PC-9 (cell line): Measurements from ENCODE around the gene SGSM1. TPM values are rescaled to one million over a fixed set of nuclear protein-coding genes. Genes with fewer than 3 reads are reported as not detected.

Experiments
- BruUV-seq: library from RNA; stranded (reverse); fragments of 400-500 nt; replicated peaks from 2 replicates; lab custom pipeline; 2021; lab: Mats Ljungman, UMichigan
- CTCF ChIA-PET: fragments of 300-600 bp; sonication (Branson Sonifier 250); formaldehyde crosslinking; loops from one replicate; lab custom pipeline; 2022; ENCODE audit warnings: antibody characterized with exemption; lab: Charles Lee
- POLR2A ChIA-PET: fragments of 300-600 bp; sonication (Branson Sonifier 250); formaldehyde crosslinking; loops from one replicate; lab custom pipeline; 2022; ENCODE audit warnings: antibody characterized with exemption; ENCODE audit not compliant: unreplicated experiment; lab: Charles Lee
- DNase-seq, 2 experiments: peaks; one replicate each; pipeline versions ENCODE4 v3.0.0 to v3.0.0-alpha.2; 2015 to 2022; ENCODE audit warnings: mixed read lengths in 1 of 2
- H2AFZ ChIP-seq: fragments of 200-600 bp; sonication (generic); 2 replicates; pipeline ENCODE4 v1.8.1; 2017; ENCODE audit warnings: antibody characterized with exemption
- H3F3A ChIP-seq: fragments of 200-600 bp; sonication (generic); 2 replicates; pipeline ENCODE4 v1.8.1; 2017; ENCODE audit warnings: antibody characterized with exemption, mild to moderate bottlenecking, low read depth; ENCODE audit not compliant: insufficient read depth
- H3K27ac ChIP-seq: fragments of 200-600 bp; sonication (generic); 2 replicates; pipeline ENCODE4 v1.6.1; 2016; ENCODE audit warnings: mixed run types
- H3K27me3 ChIP-seq: fragments of 200-600 bp; sonication (generic); 2 replicates; pipeline ENCODE4 v1.6.1; 2016; ENCODE audit warnings: low read depth, mixed run types; ENCODE audit not compliant: insufficient read depth
- H3K36me3 ChIP-seq: fragments of 200-600 bp; sonication (generic); 2 replicates; pipeline ENCODE4 v1.6.1; 2016; ENCODE audit warnings: low read depth, mixed run types
- H3K4me1 ChIP-seq: fragments of 200-600 bp; sonication (generic); replicated peaks from 2 replicates; pipeline ENCODE4 v1.6.1; 2016; ENCODE audit warnings: mixed run types; ENCODE audit not compliant: insufficient read depth
- H3K4me2 ChIP-seq: fragments of 200-600 bp; sonication (generic); 2 replicates; pipeline ENCODE4 v1.6.1; 2017; ENCODE audit warnings: mixed run types
- H3K4me3 ChIP-seq: fragments of 200-600 bp; sonication (generic); 2 replicates; pipeline ENCODE4 v1.6.1; 2016; ENCODE audit warnings: mixed run types
- H3K79me2 ChIP-seq: fragments of 200-600 bp; sonication (generic); 2 replicates; pipeline ENCODE4 v1.6.1; 2017; ENCODE audit warnings: low read depth, mixed run types
- H3K9me2 ChIP-seq: fragments of 200-600 bp; sonication (generic); 2 replicates; pipeline ENCODE4 v1.8.1; 2017; ENCODE audit warnings: mild to moderate bottlenecking; ENCODE audit not compliant: insufficient read depth
- H3K9me3 ChIP-seq: fragments of 200-600 bp; sonication (generic); 2 replicates; pipeline ENCODE4 v1.8.1; 2016; ENCODE audit warnings: low read depth; ENCODE audit not compliant: insufficient read depth
- H4K20me1 ChIP-seq: fragments of 200-600 bp; sonication (generic); 2 replicates; pipeline ENCODE4 v1.8.1; 2017; ENCODE audit not compliant: insufficient read depth
- CTCF ChIP-seq: fragments of 200-600 bp; sonication (generic); conservative IDR thresholded peaks from 2 replicates; pipeline ENCODE4 v1.6.1; 2017; ENCODE audit warnings: mixed run types, antibody characterized with exemption, mild to moderate bottlenecking, moderate library complexity
- EZH2 ChIP-seq: fragments of 200-600 bp; sonication (generic); IDR thresholded peaks from 2 replicates; pipeline ENCODE4 v1.8.0; 2017; ENCODE audit warnings: antibody characterized with exemption, low read depth
- intact Hi-C: fragments of 100-400 bp; cut with micrococcal nuclease; formaldehyde crosslinking; loops from one replicate; pipeline ENCODE4 v1.10.0; 2022; ENCODE audit not compliant: unreplicated experiment
- total RNA-seq: library from RNA; stranded (reverse); gene quantifications from 2 replicates; pipeline ENCODE4 v1.2.3, GENCODE V29; 2021

Gene SGSM1
- total RNA-seq, 1 experiment from 2014 or later: 0.48 TPM

GRCh38 chr22:24789516-24789915 is 16.5 kb upstream of the SGSM1 start:
- Histone ChIP-seq H3K27me3 (no peaks in the 10 kb centered on the region), H3K79me2 (no peaks in the 10 kb centered on the region), H3K4me3 (no peak overlapping the region), H3K36me3 (no peaks in the 10 kb centered on the region), H3K4me2 (no peak overlapping the region), H3K9me2 (no peaks in the 10 kb centered on the region), H3K4me1 (no peaks in the 10 kb centered on the region), H2AFZ (no peak overlapping the region), H3K9me3 (no peaks in the 10 kb centered on the region), H4K20me1 (no peaks in the 10 kb centered on the region), H3K27ac (no peak overlapping the region), H3F3A (no peaks in the 10 kb centered on the region)
- POLR2A ChIA-PET: no interaction called here
- TF ChIP-seq EZH2 (no peak), CTCF (no peak)
- DNase-seq: no peak
- intact Hi-C loops: no loop called here
- CTCF ChIA-PET: interaction anchor here (0.7 kb wide), 1 partner anchor 1543 kb away, joined by 3 read pairs; no protein-coding TSS in a partner anchor
- BruUV-seq: no TSS peak

- Histone ChIP-seq H4K20me1 (no peaks in the 10 kb centered on the region), H3K4me2 (no peak overlapping the region), H3K9me3 (no peaks in the 10 kb centered on the region), H3F3A (no peaks in the 10 kb centered on the region), H2AFZ (no peak overlapping the region), H3K27ac (no peak overlapping the region), H3K4me1 (no peaks in the 10 kb centered on the region), H3K79me2 (no peaks in the 10 kb centered on the region), H3K36me3 (no peaks in the 10 kb centered on the region), H3K27me3 (no peaks in the 10 kb centered on the region), H3K4me3 (no peak overlapping the region), H3K9me2 (no peaks in the 10 kb centered on the region)
- TF ChIP-seq EZH2 (no peak), CTCF (no peak)
- ChIA-PET POLR2A (no interaction called here), CTCF (no interaction called here)
- BruUV-seq: no TSS peak
- no peak for DNase-seq
- intact Hi-C loops: no loop called here
Measured at GRCh38 chr22:24791362-24791761, 14.6 kb upstream of the SGSM1 start.

DNA sequence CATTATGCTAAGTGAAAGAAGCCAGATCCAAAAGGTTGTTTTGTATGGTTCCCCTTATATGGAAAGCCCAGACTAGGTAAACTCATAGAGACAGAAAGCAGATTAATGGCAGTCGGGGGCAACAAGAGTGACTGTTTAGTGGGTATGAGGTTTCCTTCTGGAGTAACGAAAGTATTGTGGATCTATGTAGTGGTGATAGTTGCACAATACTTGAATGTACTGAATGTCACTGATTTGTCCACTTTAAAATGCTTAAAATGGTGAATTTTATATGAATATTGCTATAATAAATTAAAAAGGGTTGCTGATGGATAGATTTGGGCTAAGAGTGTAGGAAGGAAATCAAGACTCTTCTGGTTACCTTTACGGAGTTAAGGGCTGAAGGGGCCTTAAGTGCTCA is 10.0 kb upstream of the SGSM1 start:
- Histone ChIP-seq H4K20me1 (no peaks in the 10 kb centered on the region), H3F3A (no peaks in the 10 kb centered on the region), H3K4me2 (no peak overlapping the region), H3K79me2 (no peaks in the 10 kb centered on the region), H3K9me3 (no peaks in the 10 kb centered on the region), H3K9me2 (no peaks in the 10 kb centered on the region), H3K27me3 (no peaks in the 10 kb centered on the region), H3K4me3 (no peak overlapping the region), H3K36me3 (no peaks in the 10 kb centered on the region), H2AFZ (no peak overlapping the region), H3K27ac (no peak overlapping the region), H3K4me1 (no peaks in the 10 kb centered on the region)
- TF ChIP-seq EZH2 (no peak), CTCF (no peak)
- CTCF ChIA-PET: no interaction called here
- no TSS peak for BruUV-seq
- no peak for DNase-seq
- POLR2A ChIA-PET: no interaction called here
- intact Hi-C loops: no loop called here
